Stimulated activated CD4-positive, alpha-beta T cell treated with anti-CD3 and anti-CD28 coated beads, Interleukin-4, amount 100 ng/mL, for 1 hour (primary cell): ENCODE results near the gene LMAN2L.

ENCODE experiments used
- DNase-seq: peaks from one replicate; pipeline ENCODE4 v3.0.0-alpha.2; 2020

The LMAN2L gene, protein sequence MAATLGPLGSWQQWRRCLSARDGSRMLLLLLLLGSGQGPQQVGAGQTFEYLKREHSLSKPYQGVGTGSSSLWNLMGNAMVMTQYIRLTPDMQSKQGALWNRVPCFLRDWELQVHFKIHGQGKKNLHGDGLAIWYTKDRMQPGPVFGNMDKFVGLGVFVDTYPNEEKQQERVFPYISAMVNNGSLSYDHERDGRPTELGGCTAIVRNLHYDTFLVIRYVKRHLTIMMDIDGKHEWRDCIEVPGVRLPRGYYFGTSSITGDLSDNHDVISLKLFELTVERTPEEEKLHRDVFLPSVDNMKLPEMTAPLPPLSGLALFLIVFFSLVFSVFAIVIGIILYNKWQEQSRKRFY

DNA sequence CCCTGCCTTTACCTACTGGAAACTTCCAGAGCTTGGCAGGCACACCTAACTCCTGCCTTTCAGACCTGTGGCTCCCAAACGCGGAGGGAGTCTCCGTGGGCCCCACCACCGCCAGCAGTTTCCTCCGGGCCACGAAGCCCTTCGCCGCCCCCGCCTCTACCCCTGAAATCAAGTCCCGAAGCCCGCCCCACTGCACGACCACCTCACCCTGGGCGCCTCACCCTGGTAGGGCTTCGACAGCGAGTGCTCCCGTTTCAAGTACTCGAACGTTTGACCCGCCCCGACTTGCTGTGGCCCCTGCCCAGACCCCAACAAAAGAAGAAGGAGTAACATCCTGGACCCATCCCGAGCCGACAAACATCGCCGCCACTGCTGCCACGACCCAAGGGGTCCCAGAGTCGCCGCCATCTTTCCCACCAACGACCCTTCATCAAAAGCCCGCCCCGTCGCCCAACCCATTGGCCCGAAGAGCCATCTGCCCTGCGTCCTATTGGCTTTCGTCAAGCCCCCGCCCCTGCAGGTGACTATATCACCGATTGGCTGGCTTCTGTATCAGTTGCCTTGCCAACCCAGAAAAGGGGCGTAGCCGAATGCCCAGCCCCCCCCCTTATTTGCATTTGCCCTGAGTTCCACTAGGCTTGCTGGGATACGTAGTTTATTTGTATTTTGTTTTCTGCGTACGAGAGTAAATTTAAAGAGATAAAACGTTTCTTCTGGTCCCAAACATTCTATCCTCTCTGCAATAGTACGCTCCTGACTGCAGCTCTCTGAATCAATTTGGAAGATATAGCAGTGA lies at the start of gene LMAN2L:
TSS of gene LMAN2L (minus strand) at position 432 of the 796 bp plus-strand sequence. CDS start at position 408, 24 bp downstream.
- DNase-seq, result peak; percentile 96

DNA sequence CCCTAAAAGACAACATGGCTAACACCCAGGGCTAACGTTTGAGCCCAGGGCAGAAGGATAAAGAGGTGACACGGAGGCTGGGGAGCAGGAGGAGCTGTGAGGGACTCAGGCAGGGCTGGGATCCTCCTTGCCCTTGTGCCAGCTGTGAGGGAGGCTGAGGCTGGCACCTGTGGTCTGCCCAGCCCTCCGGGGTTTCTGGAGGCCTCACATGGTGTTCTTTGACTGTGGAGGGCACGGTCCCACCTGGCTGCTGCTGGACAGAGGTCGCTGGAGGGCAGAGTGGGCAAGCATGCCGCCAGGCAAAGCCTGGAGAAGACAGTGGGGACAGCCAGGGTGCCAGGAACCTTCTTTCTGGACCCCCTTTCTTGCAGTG lies 49.4 kb upstream of the LMAN2L start:
- DNase-seq, result no peak

DNA sequence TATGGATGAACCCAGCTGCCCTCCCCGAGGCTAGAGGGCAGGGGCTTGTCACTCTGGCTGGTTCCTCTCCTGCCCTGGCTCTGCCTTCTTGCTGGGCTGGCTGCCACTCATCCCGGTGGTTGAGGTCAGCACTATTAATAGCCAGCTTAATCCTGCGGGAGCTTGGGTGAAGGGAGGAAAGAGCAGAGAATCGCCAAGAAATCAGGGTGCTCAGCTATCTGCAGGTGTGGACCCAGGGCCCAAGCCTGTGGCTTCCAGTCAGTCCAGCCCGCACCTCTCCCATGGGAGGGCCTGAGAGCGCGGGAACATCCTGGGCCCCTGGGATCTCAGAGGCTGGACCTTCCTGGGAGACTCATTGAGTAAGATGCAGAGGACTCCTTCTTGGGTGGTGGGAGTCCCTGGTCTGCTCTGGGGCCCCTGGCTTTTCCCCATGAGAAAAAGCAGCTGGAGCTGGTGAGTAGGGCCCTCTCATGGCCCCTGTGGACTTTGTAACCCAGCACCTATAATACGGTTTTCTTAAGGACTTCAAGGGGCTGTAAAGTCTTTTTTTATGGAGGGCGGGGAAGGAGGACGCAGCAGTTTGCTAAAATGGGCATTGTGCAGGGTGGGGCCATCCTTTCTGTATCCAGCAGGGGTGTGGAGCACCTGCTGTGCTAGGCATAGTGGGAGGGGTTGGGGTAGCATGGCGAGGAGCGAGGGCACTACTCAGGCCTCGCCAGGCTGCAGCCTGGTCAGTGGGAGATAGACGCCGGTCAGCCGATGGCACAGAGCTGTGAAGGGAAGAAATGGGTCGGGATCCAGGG lies 48.8 kb upstream of the LMAN2L start:
- no peak for DNase-seq

DNA sequence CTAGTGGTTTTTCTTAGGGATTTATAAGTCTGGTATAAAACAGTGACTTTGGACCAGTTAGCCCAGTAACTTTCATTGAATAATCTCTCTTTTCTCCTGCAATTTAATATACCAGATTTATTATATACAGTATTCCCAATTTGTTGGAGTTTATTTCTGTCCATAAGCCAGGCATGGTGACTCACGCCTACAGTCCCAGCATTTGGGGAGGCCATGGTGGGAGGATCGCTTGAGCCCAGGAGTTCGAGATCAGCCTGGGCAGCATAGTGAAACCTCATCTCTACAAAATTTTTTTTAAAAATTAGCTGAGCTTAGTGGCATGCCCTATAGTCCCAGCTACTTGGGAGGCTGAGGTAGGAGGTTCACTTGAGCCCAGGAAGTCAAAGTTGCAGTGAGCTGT lies 47.5 kb upstream of the LMAN2L start:
- DNase-seq, result no peak

DNA sequence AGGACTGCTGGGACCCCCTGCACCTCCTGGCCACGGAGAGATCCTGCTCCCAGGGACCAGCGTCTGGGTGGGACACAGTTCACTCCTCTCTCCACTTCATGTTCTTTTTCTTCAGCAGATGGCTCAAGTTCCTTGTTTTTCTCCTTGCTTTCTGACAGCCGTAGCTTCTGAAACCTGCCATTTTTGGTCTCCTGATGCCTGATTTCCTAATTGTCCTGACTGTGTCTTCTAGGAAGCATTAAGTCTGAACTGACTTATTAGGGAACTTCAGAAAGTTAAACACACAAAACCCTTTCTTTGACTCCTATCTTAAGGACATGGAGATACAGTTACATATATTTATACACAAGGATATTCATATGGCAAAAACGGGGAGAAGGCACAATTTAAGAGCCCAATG lies 43.5 kb upstream of the LMAN2L start:
- no peak for DNase-seq

DNA sequence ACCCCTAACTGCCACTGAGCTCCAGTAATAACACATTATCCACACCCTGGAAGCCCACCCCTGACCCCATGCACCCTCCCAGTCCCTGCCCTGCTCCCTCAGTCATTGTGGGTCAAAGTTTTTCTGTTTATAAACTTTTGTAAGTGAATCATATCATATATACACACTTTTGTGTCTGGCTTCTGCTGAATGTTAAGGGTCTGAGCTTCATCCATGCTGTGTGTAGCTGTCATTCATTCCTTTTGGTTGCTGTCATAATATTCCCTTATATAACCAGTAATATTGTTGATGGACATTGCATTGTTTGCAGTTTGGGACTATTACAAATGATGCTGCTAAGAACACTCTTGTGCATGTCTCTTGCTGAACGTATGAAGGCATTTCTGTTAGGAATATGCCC lies 35.3 kb upstream of the LMAN2L start:
- DNase-seq, result no peak

DNA sequence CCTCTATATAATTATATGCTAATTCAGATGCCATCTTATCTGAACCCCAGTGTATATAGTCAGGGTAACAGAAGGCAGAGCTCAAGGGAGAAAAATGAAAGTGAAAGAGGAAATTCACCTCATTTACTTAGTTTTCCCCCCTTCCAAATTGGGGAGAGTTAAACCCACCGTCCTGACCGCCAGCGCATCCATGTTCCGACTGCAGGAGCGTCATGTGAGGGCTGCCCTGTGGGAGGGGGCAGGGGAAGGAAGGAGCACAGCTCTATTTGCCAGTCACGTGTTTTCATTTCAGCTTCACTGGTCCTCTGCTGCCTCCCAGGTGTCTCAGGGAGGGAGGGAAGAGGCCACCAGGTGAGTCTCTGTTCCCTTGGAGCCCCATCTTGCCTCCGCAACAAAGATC lies 34.1 kb upstream of the LMAN2L start:
- peak; percentile 38 for DNase-seq

DNA sequence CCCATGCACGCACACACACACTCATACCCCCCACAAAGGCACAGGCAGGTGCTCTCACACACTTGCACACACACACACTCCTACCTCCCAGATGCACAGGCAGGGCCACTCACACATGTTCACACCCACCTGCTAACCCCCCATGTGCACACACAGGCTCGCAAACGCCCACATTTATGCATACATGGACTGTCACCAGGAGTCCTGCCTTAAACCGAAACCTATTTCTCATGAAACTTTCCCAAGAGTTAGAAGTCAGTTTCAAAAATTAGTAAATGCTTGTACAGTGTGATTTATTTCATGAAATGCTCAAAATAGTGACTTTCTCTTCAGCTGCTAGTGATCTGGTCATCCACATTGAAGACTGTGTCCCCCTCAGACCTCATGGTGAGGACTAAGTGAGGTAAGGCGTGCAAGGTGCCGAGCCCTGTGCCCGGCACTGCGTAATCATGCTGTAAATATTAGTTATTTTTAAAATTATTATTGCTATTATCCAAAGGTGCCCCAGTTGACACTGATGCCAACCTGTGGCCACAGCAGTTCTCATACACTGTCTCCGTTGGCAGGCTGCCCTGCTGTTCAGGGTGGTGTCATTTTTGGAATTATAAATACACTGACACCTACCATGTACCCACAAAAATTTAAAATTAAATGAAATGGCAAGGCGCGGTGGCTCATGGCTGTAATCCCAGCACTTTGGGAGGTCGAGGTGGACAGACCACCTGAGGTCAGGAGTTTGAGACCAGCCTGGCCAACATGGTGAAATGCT lies 33.2 kb upstream of the LMAN2L start:
- DNase-seq, result peak; percentile 42

DNA sequence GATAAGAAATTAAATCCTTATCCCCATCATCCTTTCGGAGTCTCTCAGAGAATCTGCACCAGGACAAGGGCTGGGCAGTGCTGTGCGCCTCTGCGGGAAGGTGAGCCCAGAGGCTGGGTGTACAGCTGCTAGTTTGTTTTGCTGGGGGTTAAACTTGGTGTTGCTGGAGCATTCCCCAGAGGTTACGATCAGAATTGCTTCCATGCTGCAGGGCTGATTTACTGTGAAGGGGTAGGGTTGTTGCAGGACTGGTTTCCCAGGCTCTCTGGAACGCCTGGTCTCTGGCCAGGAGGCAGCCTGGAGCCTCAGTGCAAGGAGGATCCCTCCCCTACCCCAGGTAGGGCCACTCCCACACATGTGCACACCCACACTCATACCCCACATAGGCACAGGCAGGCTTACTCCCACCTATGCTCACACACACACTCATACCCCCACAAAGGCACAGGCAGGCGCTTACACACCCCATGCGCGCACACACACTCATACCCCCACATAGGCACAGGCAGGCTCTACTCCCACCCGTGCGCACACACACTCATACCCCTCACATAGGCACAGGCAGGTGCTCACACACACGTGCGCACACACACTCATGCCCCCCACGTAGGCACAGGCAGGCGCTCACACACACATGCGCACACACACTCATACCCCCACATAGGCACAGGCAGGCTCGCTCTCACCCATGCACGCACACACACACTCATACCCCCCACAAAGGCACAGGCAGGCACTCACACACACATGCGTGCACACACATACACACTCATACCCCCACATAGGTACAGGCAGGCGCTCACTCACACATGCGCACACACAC lies 32.1 kb upstream of the LMAN2L start:
- no peak for DNase-seq

DNA sequence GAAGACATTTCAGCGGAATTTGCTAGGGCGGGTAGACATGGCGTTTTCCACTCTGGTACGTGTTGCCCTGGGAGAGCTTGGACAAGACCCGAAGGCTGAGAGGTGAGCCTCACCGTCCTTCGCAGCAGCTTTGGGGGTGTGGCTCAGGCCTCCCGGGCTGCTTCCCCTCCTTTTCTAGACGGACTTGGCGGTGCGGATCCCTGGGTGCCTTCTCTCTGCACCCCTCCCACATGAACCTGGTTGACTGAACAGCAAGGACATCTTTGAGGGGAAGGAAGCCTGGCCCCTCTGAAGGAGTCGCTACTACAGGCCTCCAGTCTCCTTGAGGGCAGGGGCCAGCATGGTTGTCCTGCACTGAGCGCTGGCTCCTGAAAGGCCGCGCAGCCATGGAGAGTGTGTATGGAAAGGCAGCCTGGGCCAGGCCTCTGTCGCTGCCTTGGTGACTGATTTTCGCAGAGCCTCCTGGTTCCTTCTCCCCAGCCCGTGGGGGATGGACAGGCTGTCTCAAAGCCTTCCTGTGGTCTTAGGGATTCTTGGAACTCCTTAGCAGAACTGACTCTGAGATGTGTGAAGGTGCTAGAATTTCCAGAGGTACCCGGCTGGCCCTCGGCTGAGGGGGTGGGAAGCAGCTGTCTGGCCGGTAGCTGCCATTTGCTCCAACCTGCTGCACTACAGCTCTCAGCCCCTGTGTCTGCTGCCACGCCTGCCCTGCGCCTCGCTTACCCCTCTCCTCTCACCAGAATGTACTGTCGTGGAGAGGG lies 30.8 kb upstream of the LMAN2L start:
- DNase-seq, result no peak

DNA sequence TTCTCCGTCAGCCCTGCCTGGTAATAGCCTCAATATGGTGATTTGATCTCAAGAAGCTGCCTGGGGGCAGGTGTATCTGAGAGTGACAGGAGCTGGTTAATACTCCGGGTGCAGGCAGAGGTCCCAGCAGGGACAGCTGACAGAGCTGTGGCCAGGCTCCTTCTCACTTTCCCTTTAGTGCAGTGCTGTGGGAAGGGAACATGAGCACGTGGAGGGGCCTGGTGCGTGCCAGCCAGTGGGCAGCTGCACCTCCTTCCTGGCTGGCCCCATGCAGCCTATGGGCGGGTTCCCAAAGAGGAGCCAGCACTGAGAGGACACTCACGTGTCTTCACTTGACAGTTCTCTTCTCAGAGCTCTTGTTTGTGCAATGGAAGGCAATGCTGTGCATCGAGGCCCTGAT lies 29.9 kb upstream of the LMAN2L start:
- DNase-seq, result no peak

DNA sequence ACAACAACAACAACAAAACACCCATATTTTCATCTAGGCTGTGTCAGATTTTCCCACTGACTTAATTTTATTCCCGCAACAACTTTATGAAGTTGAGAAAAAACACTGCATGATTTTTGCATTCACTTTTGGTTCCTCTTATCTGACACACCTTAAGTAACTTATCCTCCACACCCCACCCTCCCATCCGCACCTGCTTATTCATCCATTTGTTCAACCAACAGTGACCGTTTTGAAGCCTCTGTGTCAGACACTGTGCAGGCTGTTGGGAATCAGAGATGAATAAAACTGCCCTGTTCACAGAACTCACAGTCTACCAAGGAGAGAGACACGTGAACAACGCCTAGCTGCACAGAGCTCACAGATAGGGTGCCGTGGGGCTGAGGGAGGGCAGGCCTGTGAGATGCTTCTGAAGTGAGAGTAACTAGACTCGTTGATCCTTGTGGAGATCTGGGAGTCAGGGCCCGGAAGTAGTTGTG lies 28.3 kb upstream of the LMAN2L start:
- no peak for DNase-seq

DNA sequence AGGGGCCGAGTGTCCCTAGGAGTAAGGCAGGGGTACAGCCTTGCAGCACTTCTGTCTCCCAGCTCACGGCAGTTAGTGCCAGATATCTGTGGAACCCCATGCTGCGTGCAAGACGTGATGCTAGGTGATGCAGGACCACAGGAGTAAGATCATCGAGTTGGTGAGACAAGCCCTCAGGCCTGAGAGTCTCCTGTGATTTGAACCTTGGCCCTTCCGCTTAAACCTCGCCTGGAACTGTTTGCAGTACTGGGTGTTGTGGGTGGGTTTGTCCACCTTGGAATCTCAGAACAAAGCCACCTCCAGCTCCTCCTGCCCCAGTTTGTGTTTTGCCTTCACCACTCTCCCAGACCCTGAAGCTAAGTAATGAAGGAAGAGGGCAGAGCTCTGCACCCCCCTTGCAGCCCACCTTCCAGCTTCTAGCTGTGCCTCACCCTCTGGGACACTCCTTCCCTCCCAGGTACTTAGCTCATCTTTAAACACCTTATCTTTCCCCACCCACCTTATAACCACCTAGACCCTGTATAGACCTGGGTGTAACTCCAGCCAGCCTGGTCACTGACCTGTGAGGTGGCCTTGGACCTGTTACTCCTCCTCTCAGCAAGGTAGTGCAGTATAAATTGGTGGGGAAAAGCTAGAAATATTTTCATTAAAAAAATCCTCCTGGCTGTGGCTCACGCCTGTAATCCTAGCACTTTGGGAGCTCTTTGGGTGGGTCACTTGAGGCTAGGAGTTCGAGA lies 27.4 kb upstream of the LMAN2L start:
- no peak for DNase-seq

DNA sequence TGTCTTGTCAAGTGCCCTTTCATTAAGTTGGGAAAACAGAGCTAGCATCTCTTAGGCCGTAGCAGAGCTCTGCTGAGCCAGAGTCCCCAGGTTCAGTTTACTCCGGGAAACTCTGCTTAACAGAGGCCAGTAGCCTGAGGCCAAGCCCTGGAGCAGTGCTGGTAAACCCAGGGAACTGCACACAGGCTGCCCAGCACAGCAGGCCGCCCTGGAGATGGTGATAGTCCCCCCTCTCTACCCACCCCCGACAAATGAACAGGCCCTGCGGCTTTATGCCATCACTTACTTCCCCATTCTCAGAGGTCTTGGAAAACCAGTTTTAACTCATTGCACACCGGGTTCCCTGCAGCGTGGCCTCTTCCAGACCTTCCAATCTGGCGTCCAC lies 24.4 kb upstream of the LMAN2L start:
- DNase-seq, result no peak

DNA sequence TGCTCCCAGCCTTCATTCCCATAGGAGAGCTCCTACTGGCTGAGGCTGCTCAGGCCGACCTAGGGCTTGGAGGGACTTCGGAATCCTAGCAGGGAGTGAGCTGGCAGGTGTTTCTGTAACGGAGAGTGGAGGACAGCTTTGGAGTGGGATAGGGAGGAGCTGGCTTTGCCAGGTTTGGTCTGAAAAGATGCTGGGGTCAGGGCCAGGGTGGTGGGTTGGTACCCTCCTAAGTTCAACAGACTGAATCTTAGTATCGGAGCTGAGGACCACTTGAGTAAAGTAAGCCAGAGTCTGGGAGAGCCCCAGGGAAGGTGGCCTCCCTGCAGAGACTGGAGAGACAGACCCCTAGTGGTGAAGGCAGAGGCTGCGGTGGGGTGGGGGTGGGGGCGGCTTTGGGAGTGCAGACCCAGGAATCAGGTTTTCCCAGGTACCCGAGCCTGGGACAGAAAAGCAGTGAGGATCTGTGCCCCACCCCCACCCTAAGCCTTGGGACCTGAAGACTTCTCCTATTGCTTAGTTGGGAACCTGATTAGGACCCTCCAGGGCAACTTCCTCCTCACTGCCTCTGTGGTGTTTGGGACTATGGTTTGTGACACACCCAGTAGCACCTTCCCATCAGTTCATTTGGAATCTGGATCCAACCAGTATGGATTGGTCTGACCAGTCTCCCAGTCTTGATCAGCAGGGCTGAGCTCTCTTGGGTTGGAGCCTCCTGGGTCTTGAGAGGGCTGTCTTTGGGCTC lies 23.8 kb upstream of the LMAN2L start:
- peak; percentile 6 for DNase-seq

DNA sequence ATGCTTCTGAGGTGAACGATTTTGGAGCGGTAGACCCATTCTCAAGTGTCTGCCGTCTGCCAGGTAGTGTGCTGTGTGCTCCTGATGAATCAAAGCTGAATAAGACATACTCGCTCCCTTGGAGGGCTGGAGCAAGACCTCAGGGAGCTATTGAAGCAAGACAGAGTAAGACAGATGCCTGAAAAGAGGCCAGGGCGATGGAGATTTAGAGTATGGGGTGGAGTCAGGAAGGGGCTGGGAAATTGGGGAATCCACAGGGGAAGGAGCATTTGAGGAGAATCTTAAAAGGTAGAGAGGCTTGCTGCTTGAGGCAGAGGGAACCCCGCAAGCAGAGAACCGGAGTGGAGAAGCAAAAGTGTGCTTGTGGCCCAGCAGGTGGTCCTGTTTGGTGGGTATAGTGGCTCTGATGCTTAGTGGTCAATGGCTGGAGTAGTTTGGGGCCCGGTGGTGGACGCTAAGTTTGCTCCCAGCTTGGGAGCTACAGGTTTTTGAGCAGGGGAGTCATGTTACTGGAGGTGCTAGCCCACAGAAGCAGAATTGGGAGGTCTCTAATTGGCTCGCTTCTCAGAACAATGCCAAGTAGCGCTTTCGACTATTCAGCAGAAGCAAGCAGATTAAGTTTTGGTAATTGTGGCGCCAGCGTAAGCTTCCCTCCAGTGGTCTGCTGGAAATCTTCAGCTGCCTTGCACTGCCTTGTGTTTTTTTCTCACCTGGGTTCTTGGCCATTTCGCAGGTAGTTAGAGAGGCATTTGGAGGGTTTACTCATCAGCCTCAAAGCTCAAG lies 22.9 kb upstream of the LMAN2L start:
- no peak for DNase-seq

DNA sequence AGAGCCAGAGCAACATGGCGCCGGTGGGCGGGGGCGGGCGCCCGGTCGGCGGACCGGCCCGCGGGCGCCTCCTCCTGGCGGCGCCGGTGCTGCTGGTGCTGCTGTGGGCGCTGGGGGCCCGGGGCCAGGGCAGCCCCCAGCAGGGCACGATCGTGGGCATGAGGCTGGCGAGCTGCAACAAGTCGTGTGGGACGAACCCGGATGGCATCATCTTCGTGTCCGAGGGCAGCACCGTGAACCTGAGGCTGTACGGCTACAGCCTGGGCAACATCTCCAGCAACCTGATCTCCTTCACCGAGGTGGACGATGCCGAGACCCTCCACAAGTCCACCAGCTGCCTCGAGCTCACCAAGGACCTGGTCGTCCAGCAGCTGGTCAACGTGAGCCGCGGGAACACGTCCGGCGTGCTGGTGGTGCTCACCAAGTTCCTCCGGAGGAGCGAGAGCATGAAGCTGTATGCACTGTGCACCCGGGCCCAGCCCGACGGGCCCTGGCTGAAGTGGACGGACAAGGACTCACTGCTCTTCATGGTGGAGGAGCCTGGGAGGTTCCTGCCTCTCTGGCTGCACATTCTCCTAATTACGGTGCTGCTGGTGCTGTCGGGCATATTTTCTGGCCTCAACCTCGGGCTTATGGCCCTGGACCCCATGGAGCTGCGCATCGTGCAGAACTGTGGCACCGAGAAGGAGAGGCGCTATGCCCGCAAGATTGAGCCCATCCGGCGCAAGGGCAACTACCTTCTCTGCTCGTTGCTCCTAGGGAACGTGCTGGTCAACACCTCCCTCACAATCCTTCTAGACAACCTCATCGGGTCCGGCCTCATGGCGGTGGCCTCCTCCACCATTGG lies 21.3 kb upstream of the LMAN2L start:
- DNase-seq, result peak; percentile 77
